ENCODE results near the gene RNF144A.

RNF144A gene

GRCh38 chr2:7030810-7031209 lies 113.6 kb downstream of the RNF144A start:
- Histone ChIP-seq H3K9me3 (ENCODE audit: insufficient read depth, low read depth, low read length) (no peaks in the 10 kb centered on the region), H3K4me1 (ENCODE audit: control insufficient read depth in 1 of 2, insufficient read depth in 2 of 2, low read length in 2 of 2) (peaks cover 5 to 10% of the 10 kb centered on the region in 2 experiments), H3K27ac (ENCODE audit: low read depth, low read length) (no peak overlapping the region), H3K4ac (ENCODE audit: low read depth, low read length) (no peak overlapping the region), H3K14ac (ENCODE audit: low read length) (no peak overlapping the region), H4K91ac (ENCODE audit: low read depth, low read length) (no peak overlapping the region), H3K23ac (ENCODE audit: low read length) (no peak overlapping the region), H2BK5ac (ENCODE audit: low read depth, low read length, poor library complexity) (no peak overlapping the region), H3K79me2 (ENCODE audit: control insufficient read depth, insufficient read depth, low read length, poor library complexity) (no peaks in the 10 kb centered on the region), H3K36me3 (ENCODE audit: control insufficient read depth in 1 of 2, insufficient read depth in 2 of 2, low read length in 2 of 2) (peaks cover 0 to 15% of the 10 kb centered on the region in 2 experiments), H3K9ac (ENCODE audit: low read length) (no peak overlapping the region), H2AFZ (ENCODE audit: insufficient read depth, low read length, poor library complexity) (no peak overlapping the region), H3K27me3 (ENCODE audit: insufficient read depth, low read length) (no peaks in the 10 kb centered on the region), H3K18ac (ENCODE audit: low read length) (no peak overlapping the region), H4K8ac (ENCODE audit: low read depth, low read length) (no peak overlapping the region), H4K12ac (ENCODE audit: low read depth, low read length) (no peak overlapping the region), H3K4me3 (ENCODE audit: low read depth, low read length) (no peak overlapping the region), H2BK12ac (ENCODE audit: low read length) (no peak overlapping the region), H2AK5ac (ENCODE audit: low read length) (no peak overlapping the region), H3K79me1 (ENCODE audit: low read length) (no peaks in the 10 kb centered on the region), H2BK120ac (ENCODE audit: insufficient read depth, low read length, poor library complexity) (no peak overlapping the region), H3K4me2 (ENCODE audit: low read length) (no peak overlapping the region)
- no CpG with 5 or more reads among the region's 11 CpGs for WGBS (ENCODE audit: extremely low coverage, insufficient coverage, insufficient read length)
- DNase-seq, result no peak

- Histone ChIP-seq H3K4ac (ENCODE audit: low read depth, low read length) (no peak overlapping the region), H2BK120ac (ENCODE audit: insufficient read depth, low read length, poor library complexity) (no peak overlapping the region), H3K79me1 (ENCODE audit: low read length) (no peaks in the 10 kb centered on the region), H3K27ac (ENCODE audit: low read depth, low read length) (no peak overlapping the region), H3K14ac (ENCODE audit: low read length) (no peak overlapping the region), H3K9ac (ENCODE audit: low read length) (no peak overlapping the region), H3K18ac (ENCODE audit: low read length) (no peak overlapping the region), H3K4me1 (ENCODE audit: control insufficient read depth in 1 of 2, insufficient read depth in 2 of 2, low read length in 2 of 2) (peaks cover 5 to 10% of the 10 kb centered on the region in 2 experiments), H3K27me3 (ENCODE audit: insufficient read depth, low read length) (no peaks in the 10 kb centered on the region), H3K36me3 (ENCODE audit: control insufficient read depth in 1 of 2, insufficient read depth in 2 of 2, low read length in 2 of 2) (peaks cover 0 to 15% of the 10 kb centered on the region in 2 experiments), H3K9me3 (ENCODE audit: insufficient read depth, low read depth, low read length) (no peaks in the 10 kb centered on the region), H3K4me3 (ENCODE audit: low read depth, low read length) (no peak overlapping the region), H2AK5ac (ENCODE audit: low read length) (no peak overlapping the region), H2BK5ac (ENCODE audit: low read depth, low read length, poor library complexity) (no peak overlapping the region), H4K12ac (ENCODE audit: low read depth, low read length) (no peak overlapping the region), H2AFZ (ENCODE audit: insufficient read depth, low read length, poor library complexity) (no peak overlapping the region), H2BK12ac (ENCODE audit: low read length) (no peak overlapping the region), H4K8ac (ENCODE audit: low read depth, low read length) (no peak overlapping the region), H3K23ac (ENCODE audit: low read length) (no peak overlapping the region), H3K79me2 (ENCODE audit: control insufficient read depth, insufficient read depth, low read length, poor library complexity) (no peaks in the 10 kb centered on the region), H4K91ac (ENCODE audit: low read depth, low read length) (no peak overlapping the region), H3K4me2 (ENCODE audit: low read length) (no peak overlapping the region)
- WGBS (ENCODE audit: extremely low coverage, insufficient coverage, insufficient read length), result no CpG with 5 or more reads among the region's 25 CpGs
- peak; percentile 63 to 80 for DNase-seq
Measured at GRCh38 chr2:7031547-7032245, 114.5 kb downstream of the RNF144A start.

GRCh38 chr2:7032371-7032770 lies 115.2 kb downstream of the RNF144A start:
- Histone ChIP-seq H2BK12ac (ENCODE audit: low read length) (no peak overlapping the region), H3K27me3 (ENCODE audit: insufficient read depth, low read length) (no peaks in the 10 kb centered on the region), H4K8ac (ENCODE audit: low read depth, low read length) (no peak overlapping the region), H3K4me2 (ENCODE audit: low read length) (no peak overlapping the region), H3K18ac (ENCODE audit: low read length) (no peak overlapping the region), H2AFZ (ENCODE audit: insufficient read depth, low read length, poor library complexity) (no peak overlapping the region), H3K4me1 (ENCODE audit: control insufficient read depth in 1 of 2, insufficient read depth in 2 of 2, low read length in 2 of 2) (peaks cover 5% of the 10 kb centered on the region in 2 experiments), H2AK5ac (ENCODE audit: low read length) (no peak overlapping the region), H3K79me2 (ENCODE audit: control insufficient read depth, insufficient read depth, low read length, poor library complexity) (no peaks in the 10 kb centered on the region), H4K91ac (ENCODE audit: low read depth, low read length) (no peak overlapping the region), H3K9ac (ENCODE audit: low read length) (no peak overlapping the region), H3K27ac (ENCODE audit: low read depth, low read length) (no peak overlapping the region), H2BK5ac (ENCODE audit: low read depth, low read length, poor library complexity) (no peak overlapping the region), H3K9me3 (ENCODE audit: insufficient read depth, low read depth, low read length) (no peaks in the 10 kb centered on the region), H3K79me1 (ENCODE audit: low read length) (no peaks in the 10 kb centered on the region), H4K12ac (ENCODE audit: low read depth, low read length) (no peak overlapping the region), H3K4me3 (ENCODE audit: low read depth, low read length) (no peak overlapping the region), H2BK120ac (ENCODE audit: insufficient read depth, low read length, poor library complexity) (no peak overlapping the region), H3K23ac (ENCODE audit: low read length) (no peak overlapping the region), H3K36me3 (ENCODE audit: control insufficient read depth in 1 of 2, insufficient read depth in 2 of 2, low read length in 2 of 2) (peaks cover 0 to 15% of the 10 kb centered on the region in 2 experiments), H3K14ac (ENCODE audit: low read length) (no peak overlapping the region), H3K4ac (ENCODE audit: low read depth, low read length) (no peak overlapping the region)
- DNase-seq, result no peak
- no CpG with 5 or more reads among the region's 16 CpGs for whole genome bisulfite sequencing (ENCODE audit: extremely low coverage, insufficient coverage, insufficient read length)

GRCh38 chr2:7033136-7033960 lies 116.1 kb downstream of the RNF144A start:
- no peak overlapping the region for H3K18ac ChIP-seq (ENCODE audit: low read length)
- no peak overlapping the region for H2AFZ ChIP-seq (ENCODE audit: insufficient read depth, low read length, poor library complexity)
- no peak overlapping the region for H3K27ac ChIP-seq (ENCODE audit: low read depth, low read length)
- no peak overlapping the region for H4K8ac ChIP-seq (ENCODE audit: low read depth, low read length)
- H2AK5ac ChIP-seq (ENCODE audit: low read length), result no peak overlapping the region
- H3K4me2 ChIP-seq (ENCODE audit: low read length), result no peak overlapping the region
- no peaks in the 10 kb centered on the region for H3K79me2 ChIP-seq (ENCODE audit: control insufficient read depth, insufficient read depth, low read length, poor library complexity)
- no peak overlapping the region for H2BK12ac ChIP-seq (ENCODE audit: low read length)
- no CpG with 5 or more reads among the region's 20 CpGs for WGBS (ENCODE audit: extremely low coverage, insufficient coverage, insufficient read length)
- H3K4ac ChIP-seq (ENCODE audit: low read depth, low read length), result no peak overlapping the region
- H3K9me3 ChIP-seq (ENCODE audit: insufficient read depth, low read depth, low read length), result no peaks in the 10 kb centered on the region
- no peak overlapping the region for H2BK120ac ChIP-seq (ENCODE audit: insufficient read depth, low read length, poor library complexity)
- H3K36me3 ChIP-seq (ENCODE audit: control insufficient read depth in 1 of 2, insufficient read depth in 2 of 2, low read length in 2 of 2), result peaks cover 0 to 15% of the 10 kb centered on the region in 2 experiments
- H3K4me1 ChIP-seq (ENCODE audit: control insufficient read depth in 1 of 2, insufficient read depth in 2 of 2, low read length in 2 of 2), result peaks cover 0 to 3% of the 10 kb centered on the region in 2 experiments
- no peak overlapping the region for H4K12ac ChIP-seq (ENCODE audit: low read depth, low read length)
- no peaks in the 10 kb centered on the region for H3K79me1 ChIP-seq (ENCODE audit: low read length)
- H3K27me3 ChIP-seq (ENCODE audit: insufficient read depth, low read length), result no peaks in the 10 kb centered on the region
- H4K91ac ChIP-seq (ENCODE audit: low read depth, low read length), result no peak overlapping the region
- H3K4me3 ChIP-seq (ENCODE audit: low read depth, low read length), result no peak overlapping the region
- H3K9ac ChIP-seq (ENCODE audit: low read length), result no peak overlapping the region
- H2BK5ac ChIP-seq (ENCODE audit: low read depth, low read length, poor library complexity), result no peak overlapping the region
- no peak overlapping the region for H3K23ac ChIP-seq (ENCODE audit: low read length)
- no peak overlapping the region for H3K14ac ChIP-seq (ENCODE audit: low read length)
- no peak for DNase-seq
